Ascending aorta (tissue), 2 donors: ENCODE measurements around the gene CCM2. TPM values are rescaled to one million over a fixed set of nuclear protein-coding genes. Genes with fewer than 3 reads are reported as not detected.

Experiments used
- DNase-seq, 2 donors: peaks; one replicate each; pipeline ENCODE4 v3.0.0-alpha.2; 2019; ENCODE audit warnings: low spot score in 2 of 2
- H3K27ac ChIP-seq, 2 donors: fragments of 200-600 bp; sonication (generic); one replicate each; pipeline ENCODE4 v1.5.1; 2016 to 2017; ENCODE audit warnings: mild to moderate bottlenecking in 1 of 2
- H3K27me3 ChIP-seq: fragments of 200-600 bp; sonication (generic); one replicate; pipeline ENCODE4 v1.5.1; 2017
- H3K36me3 ChIP-seq, 2 donors: fragments of 200-600 bp; sonication (generic); one replicate each; pipeline ENCODE4 v1.5.1; 2016
- H3K4me1 ChIP-seq, 2 donors: fragments of 200-600 bp; sonication (generic); one replicate each; pipeline ENCODE4 v1.5.1; 2016 to 2017; ENCODE audit warnings: mild to moderate bottlenecking in 1 of 2
- H3K4me3 ChIP-seq, 2 donors: fragments of 200-600 bp; sonication (generic); one replicate each; pipeline ENCODE4 v1.5.1; 2016 to 2017; ENCODE audit warnings: mild to moderate bottlenecking in 1 of 2
- H3K9me3 ChIP-seq, 2 donors: fragments of 200-600 bp; sonication (generic); one replicate each; pipeline ENCODE4 v1.5.1; 2016
- CTCF ChIP-seq, 3 experiments: fragments of 200-600 bp in 2 of 3; fragments of 450-650 bp in 1 of 3; sonication (generic) in 2 of 3; IDR thresholded peaks; one replicate each; pipeline ENCODE4 v1.5.1; 2016 to 2019; ENCODE audit warnings: antibody characterized with exemption in 3 of 3, mild to moderate bottlenecking in 1 of 3, moderate library complexity in 1 of 3
- intact Hi-C: fragments of 100-400 bp; cut with DNase I; formaldehyde crosslinking; loops from one replicate; pipeline ENCODE4 v1.15.1; 2023
- total RNA-seq: library from RNA; depleted of rRNA; stranded (reverse); fragments of >200 nt; gene quantifications from one replicate; pipeline ENCODE4 v1.1.0, GENCODE V29; 2016

CCM2 gene
- total RNA-seq, 1 donor from 2014 or later = 61.5 TPM

GRCh38 chr7:45082831-45083331 is 82.9 kb downstream of the CCM2 start:
- Histone ChIP-seq H3K4me3 (no peak overlapping the region), H3K4me1 (peaks cover 0 to 3% of the 10 kb centered on the region in 2 donors), H3K36me3 (peaks cover 7 to 13% of the 10 kb centered on the region in 2 donors), H3K9me3 (no peaks in the 10 kb centered on the region), H3K27me3 (no peaks in the 10 kb centered on the region), H3K27ac (no peak overlapping the region)
- TF ChIP-seq CTCF (IDR thresholded peaks at IDR 0.05) = no peak
- intact Hi-C loops = loop anchor here (10.0 kb wide), 1 partner anchor 1208 kb away; no protein-coding TSS in a partner anchor
- DNase-seq = no peak

- no peak for DNase-seq
- H3K4me3 ChIP-seq = no peak overlapping the region
- H3K27ac ChIP-seq = no peak overlapping the region
- no peak for TF ChIP-seq CTCF (IDR thresholded peaks at IDR 0.05)
- H3K36me3 ChIP-seq = peaks cover 7 to 13% of the 10 kb centered on the region in 2 donors
- peaks cover under 1 to 11% of the 10 kb centered on the region in 2 donors for H3K4me1 ChIP-seq
- intact Hi-C loops = loop anchor here (10.0 kb wide), 1 partner anchor 1210 kb away; no protein-coding TSS in a partner anchor
- no peaks in the 10 kb centered on the region for H3K9me3 ChIP-seq
- H3K27me3 ChIP-seq = no peaks in the 10 kb centered on the region
These were observed 84.3 kb downstream of the CCM2 start for GRCh38 chr7:45084336-45084735.

DNA sequence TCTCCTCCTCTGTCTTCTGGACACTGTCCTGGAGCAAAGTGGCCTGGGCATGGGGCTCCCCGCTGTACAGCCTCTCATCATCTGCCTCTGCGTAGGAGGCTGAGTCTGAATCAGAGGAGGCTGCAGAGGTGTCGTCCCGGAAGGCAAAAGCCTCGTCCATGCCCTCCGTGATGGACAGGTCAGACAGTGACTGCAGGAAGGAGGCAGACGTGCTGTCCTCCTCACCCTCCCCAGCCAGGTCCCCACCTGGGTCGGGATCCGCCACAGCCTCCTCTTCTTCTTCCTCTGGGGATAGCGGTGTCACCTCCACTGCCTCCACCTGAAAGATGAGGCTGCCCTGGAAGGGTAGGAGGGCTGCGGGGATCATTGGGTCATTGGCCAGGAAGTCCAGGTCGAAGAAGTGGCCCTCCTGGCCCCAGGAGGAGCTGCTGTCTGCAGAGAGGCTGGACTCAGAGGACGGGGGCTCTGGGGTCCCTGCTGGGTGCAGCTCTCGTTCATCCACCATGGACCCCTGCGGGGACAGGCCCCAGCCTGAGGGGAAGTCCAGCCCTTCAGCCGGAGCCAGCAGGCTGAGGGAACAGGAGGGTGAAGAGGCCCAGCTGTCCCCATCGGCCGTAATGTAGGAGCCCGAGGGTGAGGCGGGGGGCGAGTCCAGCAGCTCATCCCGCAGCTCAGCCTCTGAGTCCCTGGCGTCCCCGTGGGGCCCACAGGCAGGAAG is 85.1 kb downstream of the CCM2 start:
- intact Hi-C loops = loop anchor here (5.0 to 10.0 kb wide), 2 partner anchors 288 to 1210 kb away; partner anchors contain the start of gene PPIA
- no peak for DNase-seq

DNA sequence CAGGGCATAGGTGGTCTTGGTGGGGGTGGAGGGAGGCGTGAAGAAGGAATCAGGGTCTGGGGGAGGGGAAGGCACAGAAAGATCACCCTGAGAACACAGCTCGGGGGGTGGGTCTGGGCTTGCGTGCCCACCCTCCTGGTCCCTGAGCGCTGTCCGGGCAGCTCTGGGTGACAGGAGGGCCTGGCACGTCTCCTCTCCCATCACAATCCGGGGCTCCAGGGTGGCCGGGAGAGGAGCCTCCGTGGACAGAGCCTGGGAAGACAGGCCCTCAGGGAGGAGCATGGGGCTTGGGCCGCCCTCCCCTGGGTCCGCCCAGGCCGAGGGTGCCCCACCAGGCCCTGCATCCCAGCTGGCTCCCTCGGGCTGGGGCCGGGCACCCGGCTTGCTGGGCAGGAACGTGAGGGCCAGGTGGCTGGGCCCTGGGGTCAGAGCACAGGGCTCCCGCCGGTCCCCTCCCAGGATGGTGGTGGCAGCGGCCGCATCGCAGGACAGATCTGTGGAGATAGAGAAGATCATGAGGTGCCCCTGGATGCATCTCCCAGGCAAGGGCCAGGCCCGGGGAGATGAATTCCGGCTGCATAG is 85.7 kb downstream of the CCM2 start:
- no peak for DNase-seq
- no peak for TF ChIP-seq CTCF (IDR thresholded peaks at IDR 0.05)

More for the DNA sequence above, 85.1 kb downstream of the CCM2 start:
- Histone ChIP-seq H3K27me3 (no peaks in the 10 kb centered on the region), H3K36me3 (peaks cover 7 to 13% of the 10 kb centered on the region in 2 donors), H3K9me3 (no peaks in the 10 kb centered on the region), H3K4me3 (no peak overlapping the region), H3K27ac (no peak overlapping the region), H3K4me1 (peaks cover 3 to 11% of the 10 kb centered on the region in 2 donors)
- no peak for TF ChIP-seq CTCF (IDR thresholded peaks at IDR 0.05)

GRCh38 chr7:45086331-45087065 is 86.5 kb downstream of the CCM2 start:
- H3K27me3 ChIP-seq = no peaks in the 10 kb centered on the region
- no peaks in the 10 kb centered on the region for H3K9me3 ChIP-seq
- intact Hi-C loops = loop anchor here (5.0 to 10.0 kb wide), 2 partner anchors 289 to 1212 kb away; partner anchors contain the start of gene PPIA
- peak overlapping the region in 1 of 2 donors; percentile 89 for H3K27ac ChIP-seq
- no peak overlapping the region for H3K4me3 ChIP-seq
- DNase-seq = no peak
- H3K36me3 ChIP-seq = peaks cover 7 to 10% of the 10 kb centered on the region in 2 donors
- H3K4me1 ChIP-seq = peaks cover 3 to 11% of the 10 kb centered on the region in 2 donors
- TF ChIP-seq CTCF (IDR thresholded peaks at IDR 0.05) = no peak

More for the DNA sequence above, 85.7 kb downstream of the CCM2 start:
- Histone ChIP-seq H3K9me3 (no peaks in the 10 kb centered on the region), H3K4me1 (peaks cover 3 to 11% of the 10 kb centered on the region in 2 donors), H3K27me3 (no peaks in the 10 kb centered on the region), H3K4me3 (no peak overlapping the region), H3K36me3 (peaks cover 7 to 10% of the 10 kb centered on the region in 2 donors), H3K27ac (no peak overlapping the region)
- intact Hi-C loops = loop anchor here (5.0 to 10.0 kb wide), 2 partner anchors 288 to 1211 kb away; partner anchors contain the start of gene PPIA
